Non-pigmented ciliary epithelial cell (primary cell): ENCODE data around the gene C14orf180.

Source experiments
- DNase-seq: peaks from one replicate; pipeline ENCODE4 v3.0.0-alpha.2; 2010; ENCODE audit warnings: low read depth

C14orf180 gene

GRCh38 chr14:104561632-104562495, 17.7 kb upstream of the C14orf180 start:
- no peak for DNase-seq

- no peak for DNase-seq
These were observed 17.0 kb upstream of the C14orf180 start for GRCh38 chr14:104562606-104563005.

- DNase-seq: no peak
These were observed 16.3 kb upstream of the C14orf180 start for GRCh38 chr14:104563191-104563741.

GRCh38 chr14:104563742-104564615, 15.6 kb upstream of the C14orf180 start:
- no peak for DNase-seq

GRCh38 chr14:104564744-104565679, 14.6 kb upstream of the C14orf180 start:
- no peak for DNase-seq

- no peak for DNase-seq
These were observed 12.2 kb upstream of the C14orf180 start for GRCh38 chr14:104567141-104567956.

- no peak for DNase-seq
These were observed 11.7 kb upstream of the C14orf180 start for GRCh38 chr14:104567957-104568225.

- DNase-seq: no peak
These were observed 10.9 kb upstream of the C14orf180 start for GRCh38 chr14:104568620-104569019.

GRCh38 chr14:104569435-104569834, 10.1 kb upstream of the C14orf180 start:
- DNase-seq: no peak

- DNase-seq: no peak
These were observed 8.3 kb upstream of the C14orf180 start for GRCh38 chr14:104571246-104571645.

GRCh38 chr14:104572024-104572626, 7.4 kb upstream of the C14orf180 start:
- DNase-seq: no peak

- no peak for DNase-seq
These were observed 6.9 kb upstream of the C14orf180 start for GRCh38 chr14:104572668-104573067.

- no peak for DNase-seq
These were observed 5.6 kb upstream of the C14orf180 start for GRCh38 chr14:104573930-104574329.

- no peak for DNase-seq
These were observed 5.0 kb upstream of the C14orf180 start for GRCh38 chr14:104574536-104574935.

- no peak for DNase-seq
These were observed 4.5 kb upstream of the C14orf180 start for GRCh38 chr14:104574978-104575583.

GRCh38 chr14:104576232-104576969, 3.2 kb upstream of the C14orf180 start:
- DNase-seq: no peak

- DNase-seq: no peak
These were observed 2.6 kb upstream of the C14orf180 start for GRCh38 chr14:104576970-104577332.

GRCh38 chr14:104577426-104577825, 2.1 kb upstream of the C14orf180 start:
- no peak for DNase-seq

- no peak for DNase-seq
These were observed 1.7 kb upstream of the C14orf180 start for GRCh38 chr14:104577847-104578301.
